HG02759 (cell line): ENCODE results near the gene SPART.
A peak's percentile ranks its signal among the peaks of the same experiment; 100 is the strongest.
"Not testable (repeated sequence)": the region's sequence is repeated elsewhere in the genome, so short reads cannot be mapped to it uniquely, and the experiment has no call there.

Source experiments
- ATAC-seq: cut with Tn5 transposase; IDR thresholded peaks from one replicate; pipeline ENCODE4 v1.9.1; 2021; ENCODE audit warnings: mild to moderate bottlenecking, moderate library complexity; ENCODE audit not compliant: unreplicated experiment

SPART gene

GRCh38 chr13:36323951-36324566 is 22.1 kb downstream of the SPART start:
- no peak for ATAC-seq

- ATAC-seq = no peak
Measured at GRCh38 chr13:36323408-36323807, 22.8 kb downstream of the SPART start.

- ATAC-seq = not testable (repeated sequence)
Measured at GRCh38 chr13:36319793-36320192, 26.4 kb downstream of the SPART start.

GRCh38 chr13:36313047-36313969 is 32.9 kb downstream of the SPART start:
- ATAC-seq = no peak

- peak; percentile 52 for ATAC-seq
Measured at GRCh38 chr13:36310417-36311108, 35.6 kb downstream of the SPART start.

- ATAC-seq = no peak
Measured at GRCh38 chr13:36302289-36302688, 43.9 kb downstream of the SPART start.

GRCh38 chr13:36299469-36299868 is 46.7 kb downstream of the SPART start:
- ATAC-seq = not testable (repeated sequence)

- no peak for ATAC-seq
Measured at GRCh38 chr13:36298535-36299068, 47.6 kb downstream of the SPART start.

- ATAC-seq = peak; percentile 79
Measured at GRCh38 chr13:36297366-36298338, 48.5 kb downstream of the SPART start, which contains the start of gene CCDC169. Gene CCDC169 (minus strand): TSS chr13:36297814. CDS start chr13:36297719, 95 bp downstream.

- no peak for ATAC-seq
Measured at GRCh38 chr13:36294096-36294495, 52.1 kb downstream of the SPART start.

GRCh38 chr13:36293497-36293896 is 52.7 kb downstream of the SPART start:
- no peak for ATAC-seq

- no peak for ATAC-seq
Measured at GRCh38 chr13:36288794-36289391, 57.3 kb downstream of the SPART start.

GRCh38 chr13:36286006-36286405 is 60.2 kb downstream of the SPART start:
- no peak for ATAC-seq

GRCh38 chr13:36282821-36283432 is 63.3 kb downstream of the SPART start:
- no peak for ATAC-seq

- no peak for ATAC-seq
Measured at GRCh38 chr13:36275190-36276002, 70.8 kb downstream of the SPART start.

- no peak for ATAC-seq
Measured at GRCh38 chr13:36273431-36273830, 72.8 kb downstream of the SPART start.

GRCh38 chr13:36261976-36262375 is 84.2 kb downstream of the SPART start:
- ATAC-seq = no peak

GRCh38 chr13:36261011-36261410 is 85.2 kb downstream of the SPART start:
- ATAC-seq = no peak
